Psoas muscle (tissue), 8 donors: Measurements from ENCODE around the gene GALNT4. TPM values are rescaled to one million over a fixed set of nuclear protein-coding genes. Genes with fewer than 3 reads are reported as not detected.

ENCODE experiments used
- ATAC-seq, 4 donors: fragments of 200-7000 bp; cut with Tn5 transposase; one replicate each; pipeline ENCODE4 v1.9.1; 2020; ENCODE audit warnings: moderate library complexity in 3 of 4, mild to moderate bottlenecking in 2 of 4
- DNase-seq, 2 donors: peaks; one replicate each; pipeline ENCODE4 v3.0.0-alpha.2; 2020
- H3K27ac ChIP-seq: fragments of 200-600 bp; one replicate; pipeline ENCODE4 v1.8.0; 2022
- H3K27me3 ChIP-seq, 3 donors: fragments of 200-600 bp in 1 of 3; one replicate each; pipeline versions ENCODE4 v1.6.1 to v1.8.0; 2013 to 2022; ENCODE audit warnings: low read length in 2 of 3, mild to moderate bottlenecking in 2 of 3, moderate library complexity in 1 of 3; ENCODE audit not compliant: insufficient read depth in 3 of 3
- H3K36me3 ChIP-seq, 2 donors: fragments of 200-600 bp in 1 of 2; one replicate each; pipeline versions ENCODE4 v1.6.1 to v1.8.0; 2013 to 2022; ENCODE audit warnings: low read depth in 1 of 2, mild to moderate bottlenecking in 1 of 2, moderate library complexity in 1 of 2; ENCODE audit not compliant: insufficient read depth in 1 of 2
- H3K4me1 ChIP-seq: fragments of 200-600 bp; one replicate; pipeline ENCODE4 v1.8.0; 2022
- H3K4me3 ChIP-seq: fragments of 200-600 bp; one replicate; pipeline ENCODE4 v1.8.0; 2022; ENCODE audit warnings: mild to moderate bottlenecking
- H3K9me3 ChIP-seq: fragments of 200-600 bp; one replicate; pipeline ENCODE4 v1.8.0; 2022
- WGBS, 3 donors: extraction: QIAGEN DNeasy Blood & Tissue Kit; methylation state at CpG; one replicate each; pipeline versions ENCODE4 v1.1.6 to v1.1.7; 2013; 5-methylcytosine and 5-hydroxymethylcytosine counted together
- intact Hi-C, 2 donors: fragments of 100-400 bp; cut with DNase I; formaldehyde crosslinking; loops; one replicate each; pipeline versions ENCODE4 v1.11.0 to v1.14.2; 2022
- polyA plus RNA-seq, 3 donors: library from polyadenylated mRNA; stranded (reverse); fragments of 200-250 nt; gene quantifications; one replicate each; pipeline ENCODE4 v1.2.3, GENCODE V29; 2013
- total RNA-seq, 4 donors: library from RNA; stranded (reverse); fragmentation: NEBNext Ultra II Directional in 2 of 4; extraction: Animal tissue kit (Norgen Biotek cat#: 25700) in 2 of 4; gene quantifications; one replicate each; pipeline versions ENCODE4 v1.2.1 to v1.2.4, GENCODE V29; 2021 to 2023
- TF ChIP-seq, protein P1 (sequence below): fragments of 200-600 bp; IDR thresholded peaks from one replicate; pipeline ENCODE4 v1.8.0; 2022; ENCODE audit warnings: antibody characterized with exemption
- donor health status: healthy with polysubstance abuse.
- donor health status: DM: no; HTN: no; CAD: no; lungs with moderate emphysema.
- donor health status: Bipolar disorder and iron deficiency.
- donor health status: healthy.
- donor health status: DM: yes; HTN: yes; CAD: no.
- donor health status: DM: no; HTN: no; CAD: no.
- donor health status: DM: no; HTN: no; CAD: no.
- donor health status: DM: yes; HTN: yes; CAD: no.

GALNT4 gene
- total and polyA plus RNA-seq, 7 donors, result 0.42 to 1.6 (median 1.2) TPM

DNA sequence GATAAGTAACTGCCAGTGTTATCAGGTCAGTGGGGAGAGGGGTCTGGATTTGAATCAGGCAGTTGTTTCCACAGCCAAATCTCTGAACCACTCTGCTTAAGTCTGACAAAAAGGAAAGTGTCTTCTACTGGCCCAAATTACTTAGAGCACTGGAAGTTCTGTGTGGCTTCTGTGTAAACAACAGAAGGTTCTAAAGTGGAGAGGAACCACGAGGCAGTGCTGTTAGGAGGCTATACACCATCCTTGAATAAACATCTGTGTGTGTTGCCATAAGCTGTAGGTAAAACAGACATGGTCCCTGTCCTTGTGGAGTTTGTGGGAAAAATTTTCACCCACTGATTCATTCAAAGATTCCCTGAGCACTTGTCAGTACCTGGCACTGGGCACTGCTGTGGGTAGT lies 50.0 kb downstream of the GALNT4 start:
- no peaks in the 10 kb centered on the region for H3K36me3 ChIP-seq
- DNase-seq (no peak), ATAC-seq (no peak)
- WGBS, 3 donors, result 12 to 39% (median 29%) methylated on average over 1 of the region's 1 CpG
- TF ChIP-seq, protein P1, sequence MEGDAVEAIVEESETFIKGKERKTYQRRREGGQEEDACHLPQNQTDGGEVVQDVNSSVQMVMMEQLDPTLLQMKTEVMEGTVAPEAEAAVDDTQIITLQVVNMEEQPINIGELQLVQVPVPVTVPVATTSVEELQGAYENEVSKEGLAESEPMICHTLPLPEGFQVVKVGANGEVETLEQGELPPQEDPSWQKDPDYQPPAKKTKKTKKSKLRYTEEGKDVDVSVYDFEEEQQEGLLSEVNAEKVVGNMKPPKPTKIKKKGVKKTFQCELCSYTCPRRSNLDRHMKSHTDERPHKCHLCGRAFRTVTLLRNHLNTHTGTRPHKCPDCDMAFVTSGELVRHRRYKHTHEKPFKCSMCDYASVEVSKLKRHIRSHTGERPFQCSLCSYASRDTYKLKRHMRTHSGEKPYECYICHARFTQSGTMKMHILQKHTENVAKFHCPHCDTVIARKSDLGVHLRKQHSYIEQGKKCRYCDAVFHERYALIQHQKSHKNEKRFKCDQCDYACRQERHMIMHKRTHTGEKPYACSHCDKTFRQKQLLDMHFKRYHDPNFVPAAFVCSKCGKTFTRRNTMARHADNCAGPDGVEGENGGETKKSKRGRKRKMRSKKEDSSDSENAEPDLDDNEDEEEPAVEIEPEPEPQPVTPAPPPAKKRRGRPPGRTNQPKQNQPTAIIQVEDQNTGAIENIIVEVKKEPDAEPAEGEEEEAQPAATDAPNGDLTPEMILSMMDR, result no peak
- H3K9me3 ChIP-seq, result no peaks in the 10 kb centered on the region
- H3K4me3 ChIP-seq, result no peak overlapping the region
- intact Hi-C loops, result loop anchor here in 1 of 2 donors (5.0 kb wide), 1 partner anchor 58 kb away; no protein-coding TSS in a partner anchor
- H3K4me1 ChIP-seq, result no peaks in the 10 kb centered on the region
- H3K27ac ChIP-seq, result no peak overlapping the region
- no peaks in the 10 kb centered on the region for H3K27me3 ChIP-seq

Other genes starting within 250 kb of the GALNT4 start
- 10 to 100 TPM; 10.5 to 27.0 (median 13.3) TPM for gene DUSP6, start 172.3 kb downstream of the GALNT4 start, total RNA-seq
- gene DUSP6, start 172.3 kb downstream of the GALNT4 start, polyA plus RNA-seq, result 10 to 100 TPM in 1 of 3 donors, 1 to 10 TPM in 2; 5.0 to 15.5 (median 7.1) TPM
- 1 to 10 TPM; 4.9 to 8.1 (median 5.7) TPM for gene POC1B, start 1.3 kb upstream of the GALNT4 start, total RNA-seq
- 1 to 10 TPM; 2.9 to 7.3 (median 3.1) TPM for gene POC1B, start 1.3 kb upstream of the GALNT4 start, polyA plus RNA-seq
- gene ATP2B1, start 184.0 kb upstream of the GALNT4 start, total RNA-seq, result 10 to 100 TPM; 27.8 to 45.6 (median 37.8) TPM
- 10 to 100 TPM; 14.3 to 54.0 (median 26.9) TPM for gene ATP2B1, start 184.0 kb upstream of the GALNT4 start, polyA plus RNA-seq